Activated CD4-positive, alpha-beta T cell treated with anti-CD3 and anti-CD28 coated beads, Interleukin-2, amount 50 U/mL, for 4 hours (primary cell): ENCODE data around the gene OSBP2.

Experiments used
- DNase-seq, 2 experiments: peaks; one replicate each; pipeline ENCODE4 v3.0.0-alpha.2; 2020

The OSBP2 gene

GRCh38 chr22:30872285-30873041 is 177.8 kb downstream of the OSBP2 start:
- no peak for DNase-seq

- no peak for DNase-seq
Measured at GRCh38 chr22:30873086-30873650, 178.5 kb downstream of the OSBP2 start.

- DNase-seq = no peak
Measured at GRCh38 chr22:30873661-30874060, 179.0 kb downstream of the OSBP2 start.

DNA sequence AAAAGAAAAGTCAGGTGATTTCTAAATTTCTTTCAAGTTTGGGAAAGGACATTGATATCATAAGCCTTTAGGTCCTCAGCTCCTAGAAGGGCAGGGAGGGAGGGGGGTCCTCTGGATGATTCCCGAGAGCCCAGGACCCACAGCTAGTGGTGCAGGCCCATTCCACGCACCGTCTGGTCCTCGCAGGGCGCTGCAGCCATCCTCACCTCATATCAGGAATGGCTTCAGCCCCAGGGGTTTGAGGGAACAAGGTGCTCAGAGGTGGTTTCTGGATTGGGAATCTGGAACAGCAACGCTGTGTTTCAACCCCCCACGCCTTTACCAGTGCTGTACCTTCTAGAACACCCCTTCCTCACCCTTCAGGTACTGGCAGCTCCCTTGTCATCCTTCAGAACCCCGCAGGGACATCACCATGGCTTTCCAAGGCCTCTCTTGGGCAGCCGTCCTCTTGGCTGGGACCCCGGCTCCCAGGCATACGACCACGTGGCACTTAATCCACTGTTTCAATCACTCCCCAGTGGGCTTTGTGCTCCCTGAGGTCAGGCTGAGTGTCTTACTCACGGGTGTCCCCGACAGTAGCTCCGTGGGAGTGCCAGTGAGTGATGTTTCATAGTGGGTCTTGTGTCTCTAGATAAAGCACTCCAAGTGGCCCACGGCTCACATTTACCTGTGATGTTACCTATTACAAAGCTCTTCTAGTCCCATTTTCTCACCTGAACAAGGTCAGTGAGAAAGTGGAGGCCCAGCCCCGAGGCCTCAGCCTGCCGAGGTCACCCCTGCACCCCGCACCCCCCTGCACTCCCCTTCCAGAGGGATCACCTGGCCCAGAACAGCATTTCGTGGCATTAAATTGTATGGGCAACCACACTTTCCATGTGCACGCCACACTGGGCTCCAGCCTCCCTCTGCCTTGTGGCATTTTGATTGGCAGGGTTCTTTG is 180.0 kb downstream of the OSBP2 start:
- no peak for DNase-seq

DNA sequence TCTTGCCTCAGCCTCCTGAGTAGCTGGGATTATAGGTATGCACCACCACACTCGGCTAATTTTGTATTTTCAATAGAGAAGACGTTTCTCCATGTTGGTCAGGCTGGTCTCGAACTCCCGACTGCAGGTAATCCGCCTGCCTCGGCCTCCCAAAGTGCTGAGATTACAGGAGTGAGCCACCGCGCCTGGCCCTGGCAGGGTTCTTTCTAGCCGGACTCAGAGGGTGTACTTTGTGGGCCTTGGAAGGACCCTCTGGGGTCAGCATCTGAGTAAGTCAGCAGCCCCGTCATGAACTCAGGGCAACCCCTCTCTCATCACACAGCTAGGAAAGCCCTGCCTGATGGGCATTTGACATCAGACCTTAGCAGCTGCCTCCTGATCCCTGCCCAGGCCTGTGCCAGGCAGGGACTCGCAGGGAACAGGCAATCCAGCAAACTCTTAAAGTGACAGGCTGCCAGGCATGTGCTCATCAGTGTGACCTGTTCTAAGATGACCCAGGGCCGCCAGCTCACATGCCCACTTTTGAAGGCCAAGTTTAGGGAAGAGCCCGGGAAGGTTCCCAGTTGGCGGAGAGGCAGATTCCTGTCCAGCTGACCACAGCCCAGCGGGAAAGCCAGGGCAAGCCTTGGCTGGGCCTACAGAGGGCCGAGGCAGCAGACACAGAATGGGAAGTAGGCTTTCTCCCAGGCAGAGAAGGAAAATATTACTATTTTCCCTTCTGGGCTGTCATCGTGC is 181.0 kb downstream of the OSBP2 start:
- no peak for DNase-seq

- no peak for DNase-seq
Measured at GRCh38 chr22:30876221-30876751, 181.6 kb downstream of the OSBP2 start.

DNA sequence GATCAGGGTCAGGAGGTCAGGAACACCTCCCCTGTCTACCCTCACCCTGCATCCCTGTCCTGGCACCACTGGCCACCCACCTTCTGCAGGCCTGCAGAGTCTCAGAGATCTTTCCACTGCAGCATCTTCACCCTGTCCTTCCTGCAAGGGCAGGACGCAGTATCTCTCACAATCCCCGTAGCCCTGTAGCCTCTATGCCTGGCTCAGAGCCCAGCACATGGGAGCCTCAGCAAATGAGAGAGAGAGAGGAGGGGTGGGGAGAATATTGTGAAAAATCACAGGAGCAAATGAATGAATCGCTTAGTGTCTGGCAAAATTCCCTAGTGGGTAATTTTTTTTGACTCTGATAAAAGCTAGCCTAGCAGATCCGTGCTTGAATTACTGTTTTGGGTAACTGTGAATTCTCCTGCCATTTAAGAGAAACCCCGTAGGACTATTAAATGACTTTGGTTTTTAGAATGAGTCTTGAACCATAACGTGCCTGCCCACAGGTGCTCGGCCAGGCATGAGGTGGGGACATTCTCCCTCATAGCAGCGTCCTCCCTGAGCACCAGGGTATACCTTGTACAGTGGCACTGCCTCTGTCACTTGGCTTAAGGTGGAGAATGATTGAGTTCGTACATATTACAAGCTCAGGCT is 182.4 kb downstream of the OSBP2 start:
- DNase-seq = no peak

DNA sequence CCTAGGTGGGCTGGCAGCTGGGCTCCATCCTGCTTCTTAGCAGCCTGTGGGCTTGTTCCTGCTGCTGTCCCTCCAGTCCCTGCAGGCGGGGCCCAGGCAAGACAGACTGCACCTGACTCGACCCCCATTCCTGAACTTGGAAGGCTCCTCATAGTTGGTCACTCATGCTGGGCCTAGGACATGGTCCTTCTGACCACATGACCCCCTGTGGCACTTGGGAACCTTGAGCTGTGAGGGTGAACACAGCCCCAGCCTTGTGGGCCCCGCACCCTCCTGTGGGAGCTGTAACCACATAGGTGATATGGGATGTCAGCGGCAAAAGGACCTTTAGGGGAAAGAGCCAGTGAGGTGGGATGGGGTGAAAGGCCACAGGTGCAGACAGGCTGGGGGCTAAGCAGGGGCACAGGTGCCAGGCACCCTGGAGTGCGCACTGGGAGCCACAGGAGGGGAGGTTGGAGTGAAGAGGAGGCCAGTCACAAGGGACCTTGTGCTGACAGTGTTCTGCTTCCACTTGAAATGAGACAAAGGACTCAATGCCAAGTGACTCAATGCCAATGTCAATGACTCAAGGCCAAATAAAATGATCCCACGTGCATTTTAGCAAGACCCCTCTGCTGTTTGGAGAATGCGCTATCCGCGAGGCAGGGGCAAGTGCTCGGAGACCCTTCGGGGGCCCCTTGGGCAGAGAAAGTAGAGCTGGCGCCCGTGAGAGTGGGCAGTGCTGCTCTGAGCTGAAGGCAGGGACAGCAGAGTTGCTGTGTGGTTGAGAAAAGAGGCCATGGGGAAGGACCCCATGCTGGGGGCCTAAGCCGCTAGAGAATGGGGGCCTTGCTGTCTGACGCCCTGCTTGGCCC is 183.2 kb downstream of the OSBP2 start:
- no peak for DNase-seq

DNA sequence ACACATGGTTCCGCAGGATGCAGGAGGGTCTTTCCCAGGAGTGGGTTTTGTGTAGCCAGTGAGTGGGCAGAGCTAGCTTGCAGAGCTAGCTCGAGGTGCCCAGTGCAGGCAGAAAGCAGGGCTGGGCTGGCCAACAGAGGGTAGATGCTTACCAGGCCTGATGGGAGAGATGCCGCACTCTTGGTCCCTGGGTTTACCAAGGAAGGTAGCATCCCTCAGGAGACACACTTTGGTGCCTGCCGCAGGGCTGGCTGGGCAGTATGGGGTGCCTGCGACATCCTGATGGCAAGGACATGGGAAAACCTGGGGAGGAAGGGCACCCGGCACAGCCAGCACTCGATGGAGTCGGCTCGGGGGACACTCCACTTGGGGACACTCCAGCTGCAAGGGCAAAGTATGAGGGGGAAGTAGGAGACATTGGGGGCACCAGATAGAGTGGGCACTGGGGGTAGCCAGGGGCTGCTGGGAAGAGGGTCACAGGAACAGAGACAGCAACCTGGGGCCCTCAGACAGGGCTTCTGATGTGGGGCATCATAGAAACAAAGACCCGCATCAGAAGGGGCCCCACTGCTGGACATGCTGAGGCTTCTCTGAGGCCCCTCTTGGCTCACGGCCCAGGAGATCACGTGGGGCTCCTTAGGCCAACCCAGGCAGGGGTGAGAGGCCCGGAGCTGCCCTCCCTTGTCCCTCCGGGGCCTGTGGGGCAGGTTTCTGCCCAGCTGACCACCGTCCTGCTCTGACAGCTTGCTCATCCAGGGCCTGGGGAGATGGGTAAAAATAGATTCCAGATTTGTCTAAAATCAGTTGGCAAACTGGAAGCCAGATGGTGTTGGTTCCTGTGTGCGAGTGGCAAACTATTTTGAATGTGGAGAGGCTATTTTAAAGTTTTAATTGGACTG is 184.1 kb downstream of the OSBP2 start:
- no peak for DNase-seq

DNA sequence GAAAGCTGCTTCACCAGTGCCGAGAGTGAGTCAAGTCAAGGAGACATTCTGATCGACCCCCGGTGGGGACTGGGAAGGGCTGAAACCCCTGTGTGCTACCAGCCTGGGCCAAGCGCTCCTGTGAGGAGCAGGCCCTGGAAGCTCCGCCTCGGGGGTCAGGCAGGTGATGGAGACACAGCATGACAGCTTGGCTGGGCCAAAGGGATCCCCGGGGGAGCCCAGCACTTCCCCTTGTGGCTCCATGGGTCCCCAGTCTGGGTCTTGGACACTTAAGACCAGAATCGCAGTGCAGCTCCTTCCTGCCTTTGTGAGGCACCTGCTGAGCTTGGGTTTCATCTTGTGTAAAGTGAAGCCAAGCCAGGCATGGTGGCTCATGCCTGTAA is 184.7 kb downstream of the OSBP2 start:
- DNase-seq = no peak

- no peak for DNase-seq
Measured at GRCh38 chr22:30880181-30880601, 185.5 kb downstream of the OSBP2 start.

- no peak for DNase-seq
Measured at GRCh38 chr22:30880847-30881246, 186.2 kb downstream of the OSBP2 start.

- DNase-seq = no peak
Measured at GRCh38 chr22:30881361-30882183, 186.9 kb downstream of the OSBP2 start.

GRCh38 chr22:30882184-30882717 is 187.6 kb downstream of the OSBP2 start:
- no peak for DNase-seq

DNA sequence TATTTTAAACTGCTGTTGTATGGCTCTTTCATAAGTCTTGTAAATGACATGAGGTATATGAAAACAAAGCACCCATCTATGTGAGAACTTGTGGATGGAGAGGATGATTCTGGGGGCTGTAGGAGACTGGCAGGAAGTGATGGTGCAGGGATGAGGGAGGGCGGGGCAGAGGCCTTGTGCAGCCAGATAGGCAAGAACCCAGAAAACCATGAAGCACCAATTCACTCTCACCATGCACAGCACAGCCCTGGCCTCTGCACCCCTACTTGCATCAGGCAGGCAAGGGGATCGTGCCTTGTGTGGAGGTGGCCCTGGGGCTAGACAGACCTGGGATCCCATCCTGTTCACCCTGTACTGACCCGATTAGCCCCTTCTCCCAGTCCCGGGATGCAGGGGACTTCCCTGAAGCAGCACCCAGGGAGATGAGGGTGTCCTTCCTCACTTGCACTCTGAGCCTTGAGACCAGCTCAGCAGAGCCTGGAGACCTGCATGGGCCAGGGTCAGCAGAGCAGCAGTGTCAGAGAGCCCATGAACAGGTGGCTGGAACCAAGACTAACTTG is 188.4 kb downstream of the OSBP2 start:
- DNase-seq = no peak

- DNase-seq = no peak
Measured at GRCh38 chr22:30883586-30884145, 189.0 kb downstream of the OSBP2 start.

- no peak for DNase-seq
Measured at GRCh38 chr22:30884211-30885000, 189.7 kb downstream of the OSBP2 start.
